GM20000 (cell line): ENCODE results near the gene C16orf78.

ENCODE experiments used
- DNase-seq: peaks from one replicate; pipeline ENCODE4 v3.0.0; 2012; ENCODE audit warnings: low spot score
- CTCF ChIP-seq: IDR thresholded peaks from 2 replicates; pipeline ENCODE4 v1.5.1; 2012; ENCODE audit warnings: mild to moderate bottlenecking, control low read depth; ENCODE audit errors: extremely low read depth, missing control alignments

The C16orf78 gene

GRCh38 chr16:49434733-49435132 is 61.1 kb downstream of the C16orf78 start:
- TF ChIP-seq CTCF, result no peak
- no peak for DNase-seq

DNA sequence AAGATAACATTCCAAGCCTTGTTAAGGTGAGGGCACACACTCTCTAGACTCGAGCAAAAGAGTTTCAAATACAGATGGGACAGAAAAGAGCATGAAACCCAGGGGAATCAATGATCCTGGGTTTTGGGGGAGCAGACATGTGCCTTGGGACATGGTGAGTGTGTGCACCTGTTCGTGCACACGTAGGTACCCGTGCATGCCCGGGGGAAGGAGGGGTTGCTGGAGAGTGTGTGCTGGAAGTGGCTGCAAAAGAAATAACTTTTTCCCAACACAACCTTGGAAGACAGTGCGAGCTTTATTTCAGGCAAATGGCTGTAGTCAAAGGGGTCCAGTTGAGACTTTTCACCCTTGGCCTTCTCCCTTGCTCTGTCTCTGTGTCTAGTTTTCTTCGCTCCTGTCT is 62.6 kb downstream of the C16orf78 start:
- no peak for TF ChIP-seq CTCF
- no peak for DNase-seq

DNA sequence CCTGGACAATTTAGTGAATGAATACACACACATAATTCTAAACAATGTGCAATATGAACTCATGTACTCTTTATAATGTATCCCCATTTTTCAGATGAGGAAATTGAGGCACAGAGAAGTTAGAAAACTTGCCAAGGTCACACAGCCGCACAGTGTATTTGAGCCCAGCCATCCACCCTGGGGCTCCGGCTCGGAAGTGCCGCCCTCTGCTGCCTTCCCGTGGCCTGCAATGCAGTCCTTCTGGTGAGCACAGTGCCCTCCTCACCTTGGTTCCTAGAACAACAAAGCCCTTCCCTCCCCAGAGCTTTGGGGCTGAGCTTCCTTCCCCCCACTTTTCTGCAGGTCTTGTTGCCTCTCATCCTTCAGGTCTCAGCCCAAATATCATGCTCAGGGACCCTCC is 63.7 kb downstream of the C16orf78 start:
- DNase-seq, result no peak
- TF ChIP-seq CTCF, result no peak

DNA sequence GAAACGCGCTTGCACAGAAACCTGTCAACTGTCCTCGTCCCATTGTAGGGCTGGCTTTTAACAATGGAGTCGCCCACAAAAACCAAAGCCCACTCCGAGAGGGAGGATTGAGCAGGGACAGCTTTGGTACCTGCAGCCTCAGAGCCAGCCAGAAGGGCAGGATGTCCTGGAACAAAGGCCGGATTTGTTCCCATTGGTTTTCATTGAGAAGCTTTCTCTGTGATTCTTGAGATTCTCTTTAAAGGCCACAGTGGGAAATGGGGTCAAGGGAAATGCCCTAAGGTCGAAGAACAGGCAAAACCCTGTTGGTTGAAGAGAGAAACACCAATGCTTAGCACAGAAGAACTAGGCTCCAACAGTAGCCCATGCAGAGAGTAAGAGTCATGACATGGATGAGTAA is 65.4 kb downstream of the C16orf78 start:
- no peak for TF ChIP-seq CTCF
- DNase-seq, result no peak

DNA sequence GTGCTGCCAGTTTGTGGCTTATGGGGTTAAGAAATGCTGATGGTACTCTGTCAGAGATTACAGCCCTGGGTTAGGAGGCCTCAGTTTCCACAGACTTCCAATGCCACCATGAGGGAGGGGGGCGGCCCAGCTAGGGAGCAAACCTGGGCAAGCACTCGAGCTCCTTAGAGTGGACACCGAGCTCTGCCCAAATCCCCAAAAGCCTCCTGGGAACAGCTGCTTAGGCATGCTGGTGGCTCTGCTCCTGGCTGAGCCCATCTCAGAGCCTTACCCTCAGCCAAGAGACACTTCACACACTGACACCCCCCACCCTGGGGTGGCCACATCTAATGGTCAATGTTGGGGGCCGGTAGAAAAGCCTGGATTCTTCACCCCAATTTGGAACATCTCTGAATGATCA is 66.1 kb downstream of the C16orf78 start:
- no peak for TF ChIP-seq CTCF
- DNase-seq, result no peak

GRCh38 chr16:49440156-49441065 is 66.8 kb downstream of the C16orf78 start:
- no peak for DNase-seq
- TF ChIP-seq CTCF, result no peak

DNA sequence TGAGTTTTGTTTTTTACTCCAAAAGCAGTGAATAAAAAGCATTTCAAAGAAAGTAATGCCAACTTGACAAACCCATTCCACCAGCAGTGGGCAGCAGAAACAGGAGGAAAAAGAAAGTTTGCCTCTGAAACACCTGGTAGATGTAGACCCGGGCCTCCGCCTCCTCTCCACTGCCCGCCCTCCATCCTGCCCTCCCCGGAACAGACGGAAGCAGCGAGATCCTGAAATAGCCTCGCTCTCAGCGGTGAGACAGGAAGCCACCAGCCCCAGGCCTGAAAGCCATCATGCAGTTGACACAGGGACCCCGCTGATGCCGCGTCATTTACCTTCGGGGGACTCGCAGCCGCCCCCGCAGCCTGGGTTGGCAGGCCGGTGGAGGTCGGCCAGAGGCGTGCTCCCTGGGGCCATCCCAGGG is 67.8 kb downstream of the C16orf78 start:
- peak; percentile 22 for TF ChIP-seq CTCF
- peak; percentile 78 for DNase-seq
